ENCODE measurements around the gene SEMA7A.

Gene SEMA7A

GRCh38 chr15:74451861-74452835 is 18.4 kb upstream of the SEMA7A start:
- no peak for DNase-seq (ENCODE audit: low read depth in 2 of 2)

GRCh38 chr15:74451322-74451721 is 17.6 kb upstream of the SEMA7A start:
- no peak for DNase-seq (ENCODE audit: low read depth in 2 of 2)

GRCh38 chr15:74449643-74450205 is 16.0 kb upstream of the SEMA7A start:
- DNase-seq (ENCODE audit: low read depth in 2 of 2) = no peak

GRCh38 chr15:74449095-74449494 is 15.3 kb upstream of the SEMA7A start:
- no peak for DNase-seq (ENCODE audit: low read depth in 2 of 2)

- no peak for DNase-seq (ENCODE audit: low read depth in 2 of 2)
Observed at GRCh38 chr15:74445816-74446763, 12.3 kb upstream of the SEMA7A start.

GRCh38 chr15:74444106-74445062 is 10.6 kb upstream of the SEMA7A start:
- no peak for DNase-seq (ENCODE audit: low read depth in 2 of 2)

- no peak for DNase-seq (ENCODE audit: low read depth in 2 of 2)
Observed at GRCh38 chr15:74443100-74443909, 9.5 kb upstream of the SEMA7A start.

- DNase-seq (ENCODE audit: low read depth in 2 of 2) = no peak
Observed at GRCh38 chr15:74442604-74443003, 8.8 kb upstream of the SEMA7A start.

- no peak for DNase-seq (ENCODE audit: low read depth in 2 of 2)
Observed at GRCh38 chr15:74442063-74442462, 8.3 kb upstream of the SEMA7A start.

GRCh38 chr15:74441248-74441941 is 7.6 kb upstream of the SEMA7A start:
- no peak for DNase-seq (ENCODE audit: low read depth in 2 of 2)

GRCh38 chr15:74438721-74439316 is 5.1 kb upstream of the SEMA7A start:
- peak; percentile 65 to 71 for DNase-seq (ENCODE audit: low read depth in 2 of 2)

GRCh38 chr15:74438206-74438605 is 4.4 kb upstream of the SEMA7A start:
- no peak for DNase-seq (ENCODE audit: low read depth in 2 of 2)

GRCh38 chr15:74434263-74435136 is 742 bp upstream of the SEMA7A start:
- DNase-seq (ENCODE audit: low read depth in 2 of 2) = no peak

GRCh38 chr15:74432968-74433591 is 678 bp downstream of the SEMA7A start:
- DNase-seq (ENCODE audit: low read depth in 2 of 2) = no peak

- no peak for DNase-seq (ENCODE audit: low read depth in 2 of 2)
Observed at GRCh38 chr15:74432271-74432967, 1.3 kb downstream of the SEMA7A start.

- DNase-seq (ENCODE audit: low read depth in 2 of 2) = peak in 1 of 2 donors; percentile 16
Observed at GRCh38 chr15:74431645-74432044, 2.1 kb downstream of the SEMA7A start.

- no peak for DNase-seq (ENCODE audit: low read depth in 2 of 2)
Observed at GRCh38 chr15:74431116-74431515, 2.6 kb downstream of the SEMA7A start.
